ENCODE measurements around the gene AMN. TPM values are rescaled to one million over a fixed set of nuclear protein-coding genes. Genes with fewer than 3 reads are reported as not detected.
"Not testable (repeated sequence)": the region's sequence is repeated elsewhere in the genome, so short reads cannot be mapped to it uniquely, and the experiment has no call there.

AMN gene
- total RNA-seq (2022): 0.29 TPM in 1 of 2 replicates, not detected in the other
- Bru-seq, nascent RNA: percentile 15 among the genes with signal in this experiment
- percentile 33 among the genes with signal in this experiment for BruChase-seq, experiment 1, labeled RNA remaining after a 6-hour chase
- BruChase-seq, experiment 2, labeled RNA remaining after a 2-hour chase: percentile 22 among the genes with signal in this experiment
- long read RNA-seq: 0 reads

GRCh38 chr14:102922490-102923200 is at the start of gene AMN:
AMN (plus strand) TSS chr14:102922663; CDS start chr14:102922689, 26 bp downstream.
- no peak for DNase-seq (ENCODE audit: unreplicated experiment)
- TF ChIP-seq CTCF (IDR thresholded peaks at IDR 0.05; ENCODE audit: unreplicated experiment): no peak
- Mint-ChIP-seq H3K9me3 (ENCODE audit: unreplicated experiment) (no peaks in the 10 kb centered on the region), H3K4me3 (ENCODE audit: unreplicated experiment) (no peak within 1 kb of the TSS), H3K27ac (ENCODE audit: low read depth, unreplicated experiment) (no peak within 1 kb of the TSS), H3K27me3 (ENCODE audit: insufficient read depth, unreplicated experiment) (no peaks in the 10 kb centered on the region), H3K4me1 (ENCODE audit: insufficient read depth, unreplicated experiment) (peaks cover 6% of the 10 kb centered on the region), H3K36me3 (ENCODE audit: insufficient read depth, unreplicated experiment) (no peaks in the 10 kb centered on the region)
- CTCF ChIA-PET: no interaction called here
- POLR2A ChIA-PET: no interaction called here
- BruUV-seq (replicated peaks): no TSS peak
- intact Hi-C loops (cut with micrococcal nuclease): no loop called here

GRCh38 chr14:102873131-102873530 is 49.3 kb upstream of the AMN start:
- intact Hi-C loops (cut with micrococcal nuclease): no loop called here
- Mint-ChIP-seq H3K4me3 (ENCODE audit: unreplicated experiment) (no peak overlapping the region), H3K27me3 (ENCODE audit: insufficient read depth, unreplicated experiment) (no peaks in the 10 kb centered on the region), H3K27ac (ENCODE audit: low read depth, unreplicated experiment) (no peak overlapping the region), H3K36me3 (ENCODE audit: insufficient read depth, unreplicated experiment) (peaks cover 22% of the 10 kb centered on the region), H3K4me1 (ENCODE audit: insufficient read depth, unreplicated experiment) (no peaks in the 10 kb centered on the region), H3K9me3 (ENCODE audit: unreplicated experiment) (no peaks in the 10 kb centered on the region)
- POLR2A ChIA-PET: no interaction called here
- BruUV-seq (replicated peaks): no TSS peak
- DNase-seq (ENCODE audit: unreplicated experiment): no peak
- TF ChIP-seq CTCF (IDR thresholded peaks at IDR 0.05; ENCODE audit: unreplicated experiment): no peak
- CTCF ChIA-PET: no interaction called here

- H3K4me1 Mint-ChIP-seq (ENCODE audit: insufficient read depth, unreplicated experiment): no peaks in the 10 kb centered on the region
- POLR2A ChIA-PET: no interaction called here
- no peak for DNase-seq (ENCODE audit: unreplicated experiment)
- no peak for TF ChIP-seq CTCF (IDR thresholded peaks at IDR 0.05; ENCODE audit: unreplicated experiment)
- CTCF ChIA-PET: interaction anchor here (0.7 kb wide), 1 partner anchor 164 kb away, joined by 3 read pairs; no protein-coding TSS in a partner anchor
- no peaks in the 10 kb centered on the region for H3K27me3 Mint-ChIP-seq (ENCODE audit: insufficient read depth, unreplicated experiment)
- BruUV-seq (replicated peaks): no TSS peak
- H3K27ac Mint-ChIP-seq (ENCODE audit: low read depth, unreplicated experiment): no peak overlapping the region
- peaks cover 22% of the 10 kb centered on the region for H3K36me3 Mint-ChIP-seq (ENCODE audit: insufficient read depth, unreplicated experiment)
- H3K9me3 Mint-ChIP-seq (ENCODE audit: unreplicated experiment): no peaks in the 10 kb centered on the region
- intact Hi-C loops (cut with micrococcal nuclease): no loop called here
- no peak overlapping the region for H3K4me3 Mint-ChIP-seq (ENCODE audit: unreplicated experiment)
Observed at GRCh38 chr14:102873546-102874061, 48.9 kb upstream of the AMN start.

- no peaks in the 10 kb centered on the region for H3K9me3 Mint-ChIP-seq (ENCODE audit: unreplicated experiment)
- no peaks in the 10 kb centered on the region for H3K4me1 Mint-ChIP-seq (ENCODE audit: insufficient read depth, unreplicated experiment)
- no peak for DNase-seq (ENCODE audit: unreplicated experiment)
- no TSS peak for BruUV-seq (replicated peaks)
- ChIA-PET POLR2A (no interaction called here), CTCF (interaction anchor here (0.6 kb wide), 2 partner anchors 168 to 403 kb away, joined by 3 to 5 read pairs; no protein-coding TSS in a partner anchor)
- intact Hi-C loops (cut with micrococcal nuclease): no loop called here
- peaks cover 17% of the 10 kb centered on the region for H3K36me3 Mint-ChIP-seq (ENCODE audit: insufficient read depth, unreplicated experiment)
- no peak for TF ChIP-seq CTCF (IDR thresholded peaks at IDR 0.05; ENCODE audit: unreplicated experiment)
- no peak overlapping the region for H3K4me3 Mint-ChIP-seq (ENCODE audit: unreplicated experiment)
- no peaks in the 10 kb centered on the region for H3K27me3 Mint-ChIP-seq (ENCODE audit: insufficient read depth, unreplicated experiment)
- H3K27ac Mint-ChIP-seq (ENCODE audit: low read depth, unreplicated experiment): no peak overlapping the region
Observed at GRCh38 chr14:102875652-102876051, 46.8 kb upstream of the AMN start.

GRCh38 chr14:102877511-102877910 is 45.0 kb upstream of the AMN start:
- POLR2A ChIA-PET: interaction anchor here (0.7 to 1.0 kb wide), 2 partner anchors 10 to 409 kb away, joined by 3 read pairs; no protein-coding TSS in a partner anchor
- intact Hi-C loops (cut with micrococcal nuclease); H3K27ac Mint-ChIP-seq (ENCODE audit: low read depth, unreplicated experiment); DNase-seq (ENCODE audit: unreplicated experiment); H3K4me3 Mint-ChIP-seq (ENCODE audit: unreplicated experiment); H3K27me3 Mint-ChIP-seq (ENCODE audit: insufficient read depth, unreplicated experiment); BruUV-seq (replicated peaks); H3K4me1 Mint-ChIP-seq (ENCODE audit: insufficient read depth, unreplicated experiment); H3K9me3 Mint-ChIP-seq (ENCODE audit: unreplicated experiment): not testable (repeated sequence)
- H3K36me3 Mint-ChIP-seq (ENCODE audit: insufficient read depth, unreplicated experiment): peaks cover 20% of the 10 kb centered on the region
- CTCF ChIA-PET: interaction anchor here (0.6 kb wide), 2 partner anchors 353 to 388 kb away, joined by 3 to 6 read pairs; no protein-coding TSS in a partner anchor

Data from MCF 10A (cell line).